GM19043 (cell line): ENCODE results near the gene CIAO2B.
A peak's percentile ranks its signal among the peaks of the same experiment; 100 is the strongest.
"Not testable (repeated sequence)": the region's sequence is repeated elsewhere in the genome, so short reads cannot be mapped to it uniquely, and the experiment has no call there.

Source experiments
- ATAC-seq: cut with Tn5 transposase; IDR thresholded peaks from one replicate; pipeline ENCODE4 v1.9.1; 2021; ENCODE audit warnings: low read depth; ENCODE audit not compliant: unreplicated experiment

CIAO2B gene

GRCh38 chr16:66939366-66939765, 5.2 kb upstream of the CIAO2B start:
- no peak for ATAC-seq

GRCh38 chr16:66937725-66938337, 3.6 kb upstream of the CIAO2B start:
- ATAC-seq: no peak

GRCh38 chr16:66936889-66937554, 2.8 kb upstream of the CIAO2B start:
- ATAC-seq: no peak

- ATAC-seq: no peak
Observed at GRCh38 chr16:66936462-66936861, 2.3 kb upstream of the CIAO2B start.

GRCh38 chr16:66935314-66936011, 1.3 kb upstream of the CIAO2B start, which contains the start of gene CES2:
Gene CES2, plus strand, starts transcription at chr16:66935516. Its CDS starts 120 bp downstream, at chr16:66935636.
- no peak for ATAC-seq

- ATAC-seq: not testable (repeated sequence)
Observed at GRCh38 chr16:66934839-66935313, 674 bp upstream of the CIAO2B start.

- peak; percentile 9 for ATAC-seq
Observed at GRCh38 chr16:66933776-66934137, 445 bp downstream of the CIAO2B start.

- no peak for ATAC-seq
Observed at GRCh38 chr16:66932076-66932475, 2.1 kb downstream of the CIAO2B start.

- no peak for ATAC-seq
Observed at GRCh38 chr16:66931665-66932064, 2.5 kb downstream of the CIAO2B start.

- no peak for ATAC-seq
Observed at GRCh38 chr16:66930189-66930588, 4.0 kb downstream of the CIAO2B start.

- ATAC-seq: no peak
Observed at GRCh38 chr16:66928702-66929388, 5.4 kb downstream of the CIAO2B start.

- ATAC-seq: no peak
Observed at GRCh38 chr16:66927918-66928649, 6.1 kb downstream of the CIAO2B start.

GRCh38 chr16:66926961-66927436, 7.2 kb downstream of the CIAO2B start:
- no peak for ATAC-seq

- no peak for ATAC-seq
Observed at GRCh38 chr16:66926171-66926947, 7.8 kb downstream of the CIAO2B start.

GRCh38 chr16:66925322-66925840, 8.8 kb downstream of the CIAO2B start, which contains the start of gene RRAD:
Gene RRAD, minus strand, starts transcription at chr16:66925535. Its CDS starts 356 bp downstream, at chr16:66925179.
- no peak for ATAC-seq

GRCh38 chr16:66924527-66925321, 9.5 kb downstream of the CIAO2B start:
- ATAC-seq: no peak

- no peak for ATAC-seq
Observed at GRCh38 chr16:66923866-66924265, 10.3 kb downstream of the CIAO2B start.

- ATAC-seq: no peak
Observed at GRCh38 chr16:66923247-66923731, 10.9 kb downstream of the CIAO2B start.
